ENCODE measurements around the gene SLC51A.
"Not testable (repeated sequence)": the region's sequence is repeated elsewhere in the genome, so short reads cannot be mapped to it uniquely, and the experiment has no call there.

Gene SLC51A

DNA sequence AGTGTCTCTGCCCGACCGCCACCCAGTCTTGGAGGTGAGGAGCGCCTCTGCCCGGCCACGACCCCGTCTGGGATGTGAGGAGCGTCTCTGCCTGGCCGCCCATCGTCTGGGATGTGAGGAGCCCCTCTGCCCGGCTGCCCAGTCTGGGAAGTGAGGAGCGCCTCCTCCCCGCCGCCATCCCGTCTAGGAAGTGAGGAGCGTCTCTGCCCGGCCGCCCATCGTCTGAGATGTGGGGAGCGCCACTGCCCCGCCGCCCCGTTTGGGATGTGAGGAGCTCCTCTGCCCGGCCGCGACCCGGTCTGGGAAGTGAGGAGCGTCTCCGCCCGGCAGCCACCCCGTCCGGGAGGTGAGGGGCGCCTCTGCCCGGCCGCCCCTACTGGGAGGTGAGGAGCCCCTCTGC lies 27.8 kb downstream of the SLC51A start:
- DNase-seq: not testable (repeated sequence)

DNA sequence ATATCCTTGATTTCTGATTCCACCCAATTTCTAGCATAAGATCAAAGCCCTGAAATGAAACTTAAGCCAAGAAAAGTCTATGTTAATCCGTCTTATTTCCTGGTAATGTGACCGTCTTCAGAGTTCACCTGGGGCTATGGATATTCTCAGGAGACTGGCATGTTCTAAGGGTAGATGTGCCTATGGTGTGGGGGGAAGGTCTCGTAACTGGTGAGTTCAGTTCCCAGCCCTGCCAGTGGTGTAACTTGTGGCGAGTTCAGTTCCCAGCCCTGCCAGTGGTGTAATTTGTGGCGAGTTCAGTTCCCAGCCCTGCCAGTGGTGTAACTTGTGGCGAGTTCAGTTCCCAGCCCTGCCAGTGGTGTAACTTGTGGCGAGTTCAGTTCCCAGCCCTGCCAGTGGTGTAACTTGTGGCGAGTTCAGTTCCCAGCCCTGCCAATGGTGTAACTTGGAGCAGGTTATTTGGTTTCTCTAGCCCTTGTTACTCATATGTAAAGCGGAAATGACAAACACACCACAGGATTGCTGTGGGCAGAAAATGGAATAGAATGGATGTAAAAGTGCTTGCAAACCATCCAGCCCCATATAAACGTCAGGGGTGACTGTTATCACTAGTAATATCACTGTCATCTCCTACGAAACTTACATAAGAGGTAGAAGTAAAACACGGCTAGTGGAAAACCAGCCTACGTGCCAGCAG lies 30.4 kb downstream of the SLC51A start:
- no peak for DNase-seq

GRCh38 chr3:196251918-196252317 lies 35.6 kb downstream of the SLC51A start:
- no peak for DNase-seq

DNA sequence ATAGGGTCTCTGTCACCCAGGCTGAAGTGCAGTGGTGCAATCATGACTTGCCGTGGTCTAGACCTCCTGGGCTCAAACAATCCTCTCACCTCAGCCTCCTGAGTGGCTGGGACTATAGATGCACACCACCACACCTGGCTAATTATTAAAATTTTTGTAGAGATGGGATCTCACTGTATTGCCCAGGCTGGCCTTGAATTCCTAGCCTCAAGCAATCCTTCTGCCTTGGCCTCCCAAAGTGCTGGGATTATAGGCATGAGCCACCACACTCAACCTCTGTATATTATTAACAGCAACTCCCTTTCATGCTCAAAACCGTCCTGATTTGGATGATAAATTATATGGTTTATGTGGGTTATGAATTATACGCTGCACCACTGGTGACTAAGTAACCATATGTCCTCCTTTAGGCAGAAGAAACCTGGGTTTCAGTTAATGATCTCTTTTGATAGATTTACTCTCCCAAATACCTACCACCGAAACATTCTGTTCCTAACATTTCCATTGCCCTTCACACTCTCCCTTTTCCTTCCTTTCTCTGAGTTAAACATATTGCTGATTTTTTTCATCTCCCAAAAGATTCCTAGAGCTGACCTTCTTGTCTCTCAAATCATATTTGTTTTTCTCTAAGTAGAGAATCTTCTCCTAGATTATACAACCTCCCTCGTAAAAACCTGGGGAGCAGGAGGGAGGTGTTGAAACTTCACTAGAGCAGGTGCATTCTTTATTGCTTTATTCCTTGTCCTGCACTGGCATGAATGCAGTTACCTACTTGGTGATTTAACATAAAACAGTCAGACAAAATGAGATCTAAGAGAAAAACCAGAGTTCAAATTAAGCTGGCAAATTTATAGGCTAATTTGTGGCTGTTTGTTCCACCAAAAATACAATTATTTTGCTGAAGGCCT lies 38.3 kb downstream of the SLC51A start:
- DNase-seq: no peak

- DNase-seq: no peak
Measured at GRCh38 chr3:196255776-196256175, 39.4 kb downstream of the SLC51A start.

DNA sequence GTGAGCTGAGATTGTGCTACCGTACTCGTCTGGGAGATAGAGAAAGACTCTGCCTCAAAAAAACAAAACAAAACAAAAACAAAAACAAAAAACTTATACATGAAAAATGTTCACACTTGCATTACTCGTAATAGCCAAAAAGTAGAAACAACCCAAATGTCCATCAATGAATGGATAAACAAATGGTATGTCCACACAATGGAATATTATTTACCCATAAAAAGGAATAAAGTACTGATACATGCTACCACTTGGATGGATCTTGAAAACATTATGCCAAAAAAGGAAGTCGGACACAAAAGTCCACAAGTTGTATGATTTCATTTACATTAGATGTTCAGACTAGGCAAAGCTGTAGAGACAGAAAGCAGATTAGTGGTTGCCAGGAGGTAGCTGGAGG lies 44.5 kb downstream of the SLC51A start:
- no peak for DNase-seq

- DNase-seq: no peak
Measured at GRCh38 chr3:196263819-196264218, 47.5 kb downstream of the SLC51A start.

DNA sequence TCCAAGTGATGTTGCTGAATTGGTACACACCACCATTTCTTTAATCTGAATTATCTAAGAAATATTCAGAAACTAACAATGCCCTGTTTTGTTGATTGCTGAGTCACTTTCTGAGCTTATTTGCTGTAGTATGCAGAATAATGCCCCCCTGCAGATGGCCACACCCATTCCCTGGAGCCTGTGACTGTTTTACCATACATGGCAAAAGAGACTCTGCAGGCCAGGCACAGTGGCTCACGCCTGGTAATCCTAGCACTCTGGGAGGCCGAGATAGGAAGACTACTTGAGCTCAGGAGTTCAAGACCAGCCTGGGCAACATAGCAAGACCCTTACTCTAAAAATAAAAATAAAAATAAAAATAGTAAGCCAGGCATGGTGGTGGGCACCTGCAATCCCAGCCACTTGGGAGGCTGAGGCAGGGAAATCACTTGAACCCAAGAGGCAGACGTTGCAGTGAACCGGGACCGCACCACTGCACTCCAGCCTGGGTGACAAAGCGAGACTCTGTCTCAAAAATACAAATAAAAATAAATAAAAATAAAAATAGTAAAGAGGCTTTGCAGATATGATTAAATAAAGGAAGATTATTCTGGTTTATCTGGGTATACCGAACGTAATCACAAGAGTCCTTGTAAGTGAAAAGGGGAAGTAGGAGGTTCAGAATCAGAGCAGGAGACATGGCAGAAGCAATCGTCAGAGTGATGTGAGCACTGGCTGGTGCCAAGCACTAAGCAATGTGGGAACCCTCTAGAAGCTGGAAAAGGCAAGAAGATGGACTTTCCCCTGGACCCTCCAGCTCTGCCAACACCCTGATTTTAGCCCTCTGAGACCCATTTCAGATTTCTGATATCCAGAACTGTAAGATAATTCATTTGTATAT lies 52.2 kb downstream of the SLC51A start:
- no peak for DNase-seq

GRCh38 chr3:196270499-196270898 lies 54.2 kb downstream of the SLC51A start:
- DNase-seq: no peak

DNA sequence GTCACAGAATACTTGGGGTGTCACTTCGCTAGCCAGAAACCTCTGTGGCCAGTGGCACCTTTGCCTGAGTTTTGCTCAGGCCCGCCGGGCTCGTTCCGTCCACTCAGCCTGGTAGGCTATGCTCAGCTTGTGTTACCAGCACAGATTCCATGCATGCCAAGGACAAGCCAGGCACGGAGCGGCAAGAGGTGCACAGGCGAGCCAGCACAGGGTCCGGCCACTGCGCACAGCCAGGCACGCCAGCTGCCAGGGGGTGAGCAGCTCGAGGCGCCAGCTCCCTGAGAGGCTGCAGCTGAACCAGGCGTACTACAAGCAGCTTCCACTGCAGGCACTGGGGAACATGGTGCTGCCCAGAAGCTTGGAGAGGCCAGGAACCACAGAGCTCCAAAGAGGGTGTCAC lies 56.5 kb downstream of the SLC51A start:
- DNase-seq: no peak

DNA sequence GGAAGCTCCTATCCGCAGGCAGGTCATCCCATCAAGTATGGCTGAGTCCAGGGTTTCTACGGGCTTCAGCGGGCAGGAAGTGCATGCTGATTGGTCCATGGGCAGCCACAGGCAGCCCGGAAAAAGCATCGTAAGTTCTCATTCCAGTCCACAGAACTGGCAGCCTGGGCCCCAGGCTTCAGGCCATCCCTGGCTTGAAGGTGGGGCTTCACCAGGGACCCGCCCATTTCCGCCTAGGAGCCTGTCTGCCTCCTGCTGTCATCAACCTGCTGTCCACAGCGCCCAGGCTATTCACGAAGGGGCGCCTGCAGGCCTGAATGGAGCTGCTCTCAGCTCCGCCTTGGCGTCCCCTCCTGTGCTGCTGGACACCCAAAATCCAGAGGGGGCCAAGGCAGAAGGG lies 57.3 kb downstream of the SLC51A start:
- DNase-seq: no peak

GRCh38 chr3:196274585-196274984 lies 58.3 kb downstream of the SLC51A start:
- DNase-seq: peak; percentile 51

DNA sequence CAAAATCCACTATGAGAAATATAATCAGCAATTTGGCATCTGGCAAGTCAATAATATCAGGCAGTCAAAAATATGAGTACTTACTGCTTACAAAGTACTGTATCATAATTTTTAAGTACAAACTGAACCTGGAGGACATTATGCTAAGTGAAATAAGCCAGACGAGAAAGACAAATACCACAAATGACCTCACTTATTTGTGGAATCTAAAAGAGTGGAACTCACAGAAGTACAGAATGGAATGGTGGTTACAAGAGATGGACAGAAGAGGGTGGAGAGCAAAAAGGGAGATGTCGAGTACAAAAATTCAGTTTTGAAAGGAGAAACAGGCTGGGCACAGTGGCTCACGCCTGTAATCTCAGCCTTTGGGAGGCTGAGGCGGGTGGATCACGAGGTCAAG lies 58.8 kb downstream of the SLC51A start:
- DNase-seq: no peak

DNA sequence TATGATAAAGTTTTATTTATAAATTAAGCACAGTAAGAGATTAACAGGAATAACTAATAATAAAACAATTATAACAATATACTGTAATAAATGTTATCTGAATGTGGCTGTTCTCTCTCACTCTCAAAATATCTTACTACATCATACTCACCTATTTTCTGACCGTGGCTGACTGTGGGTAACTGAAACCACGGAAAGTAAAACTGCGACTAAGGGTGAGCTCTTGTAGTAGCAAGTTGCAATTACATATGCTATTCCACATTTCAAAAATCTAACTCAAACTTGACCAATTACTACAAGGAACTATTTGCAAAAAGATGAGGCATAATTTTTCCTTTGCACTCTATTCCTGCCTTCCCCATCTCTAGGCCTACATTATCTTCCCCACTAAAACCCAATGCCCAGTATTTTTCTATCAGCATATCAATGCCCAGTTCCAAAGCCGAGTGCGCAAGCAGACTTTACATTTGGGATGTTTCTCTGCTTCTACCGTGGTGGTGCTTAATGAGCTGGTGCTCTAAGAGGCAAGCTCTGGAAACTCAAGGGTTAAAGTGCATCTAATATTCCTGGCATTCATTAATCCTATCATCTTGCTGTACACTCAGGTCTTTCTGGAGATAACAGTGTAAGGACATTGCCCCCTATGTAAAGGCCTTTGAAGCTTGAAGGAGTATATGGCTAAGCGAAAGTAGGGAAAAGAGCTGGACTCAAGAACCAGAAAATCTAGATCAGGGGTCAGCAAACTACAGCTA lies 64.5 kb downstream of the SLC51A start:
- DNase-seq: no peak

DNA sequence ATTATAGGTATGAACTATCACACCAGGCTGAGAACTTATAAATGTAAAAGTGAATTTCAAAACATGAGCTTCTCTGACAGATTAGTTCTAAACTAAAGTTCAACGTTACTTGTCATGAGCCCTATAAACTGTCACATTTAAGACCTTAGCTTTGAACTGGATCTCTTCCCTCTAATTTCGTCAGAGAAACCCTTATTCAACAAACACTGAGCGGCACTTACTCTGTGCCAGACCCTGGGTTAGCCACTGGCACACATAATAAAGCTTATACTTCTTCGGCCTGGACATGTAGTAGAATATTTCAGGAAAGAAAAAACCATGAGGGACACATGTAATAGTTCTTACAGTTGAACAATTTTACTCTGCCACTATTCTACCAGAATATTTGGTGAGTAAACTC lies 65.6 kb downstream of the SLC51A start:
- no peak for DNase-seq
